Measurements from ENCODE around the gene HACD4. TPM values are rescaled to one million over a fixed set of nuclear protein-coding genes. Genes with fewer than 3 reads are reported as not detected.
A peak's percentile ranks its signal among the peaks of the same experiment; 100 is the strongest.

HACD4 gene, protein sequence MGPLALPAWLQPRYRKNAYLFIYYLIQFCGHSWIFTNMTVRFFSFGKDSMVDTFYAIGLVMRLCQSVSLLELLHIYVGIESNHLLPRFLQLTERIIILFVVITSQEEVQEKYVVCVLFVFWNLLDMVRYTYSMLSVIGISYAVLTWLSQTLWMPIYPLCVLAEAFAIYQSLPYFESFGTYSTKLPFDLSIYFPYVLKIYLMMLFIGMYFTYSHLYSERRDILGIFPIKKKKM
- not detected in 2 replicates for total RNA-seq (2011; cell fraction: chromatin; rRNA removed; ENCODE audit: low replicate concordance)
- not detected in 2 replicates for total RNA-seq (2011; cell fraction: nucleolus; rRNA removed)
- total RNA-seq (2011; cell fraction: nucleoplasm; rRNA removed): not detected in 2 replicates
- total RNA-seq (2014; rRNA removed): not detected in 2 replicates
- total RNA-seq (2014; rRNA removed; fragmentation: Illumina TruSeq; extraction: Trizol): not detected in 2 replicates
- not detected in 2 replicates for total RNA-seq (2015; rRNA removed; fragmentation: Illumina TruSeq; extraction: Trizol)
- total RNA-seq (2021): 0.02 TPM in 2 replicates
- not detected in 2 replicates for polyA plus RNA-seq (2011; rRNA removed)
- not detected in 2 replicates for polyA plus RNA-seq (2011; cell fraction: cytosol; rRNA removed)
- polyA plus RNA-seq (2011; cell fraction: nucleus; rRNA removed): not detected in 2 replicates
- polyA plus RNA-seq (2012): not detected in 2 replicates
- not detected in 2 replicates for polyA plus RNA-seq (2014; fragmentation: Illumina TruSeq; extraction: Trizol)
- polyA plus RNA-seq (2014; fragmentation: Nextera tagmentation; extraction: Ambion mirVana): not detected
- polyA plus RNA-seq (2014; rRNA removed): not detected in 2 replicates
- polyA minus RNA-seq (2011; rRNA and poly(A)+ RNA removed): not detected in 2 replicates
- not detected in 2 replicates for polyA minus RNA-seq (2011; cell fraction: cytosol; rRNA and poly(A)+ RNA removed)
- not detected in 2 replicates for polyA minus RNA-seq (2011; cell fraction: nucleus; rRNA and poly(A)+ RNA removed)
- not detected for Bru-seq, nascent RNA
- BruChase-seq, experiment 1, labeled RNA remaining after a 2-hour chase: not detected
- BruChase-seq, experiment 2, labeled RNA remaining after a 6-hour chase: not detected
- long read RNA-seq, experiment 1: 0 reads
- long read RNA-seq, experiment 2: 0 reads
- long read RNA-seq, experiment 3: 0 reads

DNA sequence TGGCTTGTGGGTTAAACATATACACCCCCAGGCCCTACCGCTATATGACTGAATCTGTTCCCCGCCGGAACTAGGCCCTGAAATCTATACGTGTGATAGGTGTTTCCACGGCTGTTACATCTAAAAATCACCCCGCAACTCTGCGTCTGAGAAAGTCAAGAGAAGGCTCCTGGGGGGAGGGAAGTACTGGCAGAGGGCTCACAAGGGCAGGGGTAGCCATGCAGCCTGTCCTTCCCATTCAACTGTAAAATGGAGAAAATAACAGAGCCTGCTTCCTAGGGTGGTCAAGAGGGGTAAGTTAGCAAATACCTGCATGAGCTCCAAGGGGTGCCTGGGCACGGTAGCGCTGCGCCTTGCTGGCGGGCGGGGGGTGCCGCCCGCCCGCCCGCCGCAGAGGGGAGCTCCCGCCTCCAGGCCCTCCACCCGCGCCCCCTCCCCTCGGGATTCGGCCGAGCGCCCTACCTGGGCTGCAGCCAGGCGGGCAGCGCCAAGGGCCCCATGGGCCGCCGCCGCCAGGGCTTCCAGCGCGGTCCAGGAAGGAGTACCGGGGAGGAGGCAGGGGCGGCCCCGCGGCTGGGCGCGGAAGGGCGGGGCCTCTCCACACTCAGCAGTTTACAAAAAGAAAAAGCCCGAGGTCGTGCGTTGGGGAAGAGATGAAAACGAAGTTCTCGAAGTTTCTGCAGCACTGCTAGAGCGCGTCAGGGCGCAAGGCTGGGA lies at the start of gene HACD4:
TSS of gene HACD4 (minus strand) at position 550 of the 717 bp plus-strand sequence. CDS start at position 500, 50 bp downstream.
- H3K9me1 ChIP-seq (ENCODE audit: control insufficient read depth, insufficient read depth, low read length): no peaks in the 10 kb centered on the region
- ChIA-PET CTCF (ENCODE audit: low intra/inter-chr PET ratio) (no interaction called here), POLR2A (no interaction called here)
- BruUV-seq (replicated peaks): no TSS peak
- TF ChIP-seq ZNF644 (tag; IDR thresholded peaks at IDR 0.05; ENCODE audit: low read depth): no peak
- intact Hi-C loops (cut with micrococcal nuclease): no loop called here
- H3K36me3 ChIP-seq (ENCODE audit: control insufficient read depth, insufficient read depth, low read length): no peaks in the 10 kb centered on the region
- H3K79me2 ChIP-seq (ENCODE audit: control insufficient read depth, insufficient read depth, low read length): no peaks in the 10 kb centered on the region
- H3K9ac ChIP-seq (ENCODE audit: insufficient read depth in 1 of 2, low read depth in 2 of 2, low read length in 2 of 2): no peak within 1 kb of the TSS
- no peak for ATAC-seq
- no peak within 1 kb of the TSS for H3K4me3 ChIP-seq
- no CpG with 5 or more reads among the region's 46 CpGs for WGBS (ENCODE audit: insufficient coverage, low coverage, missing lambda C conversion rate)
- no peak for FAIRE-seq
- in situ Hi-C loops (cut with MboI): no loop called here
- no peak within 1 kb of the TSS for H2AFZ ChIP-seq (ENCODE audit: low read depth, low read length)
- H4K20me1 ChIP-seq (replicated peaks; ENCODE audit: control insufficient read depth, insufficient read depth, low read length): no peaks in the 10 kb centered on the region
- no peak within 1 kb of the TSS for H3K4me2 ChIP-seq (ENCODE audit: insufficient read depth, low read length)
- no peak within 1 kb of the TSS for H3K27ac ChIP-seq (ENCODE audit: extremely low read depth, low read depth, low read length)
- no peaks in the 10 kb centered on the region for H3K27me3 ChIP-seq (ENCODE audit: control insufficient read depth in 2 of 2, insufficient read depth in 2 of 2, low read length in 2 of 2)
- peak in 1 of 4 experiments; percentile 0 for DNase-seq (ENCODE audit: extremely low read depth in 1 of 4, low spot score in 3 of 4)
- no peaks in the 10 kb centered on the region for H3K4me1 ChIP-seq (replicated peaks in 1 of 2; ENCODE audit: control insufficient read depth in 2 of 2, insufficient read depth in 2 of 2, low read length in 2 of 2)
- H3K9me3 ChIP-seq (replicated peaks; ENCODE audit: control insufficient read depth, insufficient read depth, low read depth, low read length): no peaks in the 10 kb centered on the region
